Astrocyte (in vitro differentiated cells and primary cell): ENCODE data around the gene ZNF124.

Experiments
- EZH2 ChIP-seq: IDR thresholded peaks from 2 replicates; pipeline ENCODE4 v1.6.1; 2012; ENCODE audit warnings: mild to moderate bottlenecking, low read length, inconsistent platforms; ENCODE audit not compliant: insufficient read depth
- TF ChIP-seq, protein P1 (sequence below): IDR thresholded peaks from 2 replicates; pipeline ENCODE4 v1.5.1; 2011; ENCODE audit warnings: low read depth, mild to moderate bottlenecking, inconsistent platforms, low read length, moderate library complexity; ENCODE audit not compliant: insufficient read depth

- TF ChIP-seq, protein P1, sequence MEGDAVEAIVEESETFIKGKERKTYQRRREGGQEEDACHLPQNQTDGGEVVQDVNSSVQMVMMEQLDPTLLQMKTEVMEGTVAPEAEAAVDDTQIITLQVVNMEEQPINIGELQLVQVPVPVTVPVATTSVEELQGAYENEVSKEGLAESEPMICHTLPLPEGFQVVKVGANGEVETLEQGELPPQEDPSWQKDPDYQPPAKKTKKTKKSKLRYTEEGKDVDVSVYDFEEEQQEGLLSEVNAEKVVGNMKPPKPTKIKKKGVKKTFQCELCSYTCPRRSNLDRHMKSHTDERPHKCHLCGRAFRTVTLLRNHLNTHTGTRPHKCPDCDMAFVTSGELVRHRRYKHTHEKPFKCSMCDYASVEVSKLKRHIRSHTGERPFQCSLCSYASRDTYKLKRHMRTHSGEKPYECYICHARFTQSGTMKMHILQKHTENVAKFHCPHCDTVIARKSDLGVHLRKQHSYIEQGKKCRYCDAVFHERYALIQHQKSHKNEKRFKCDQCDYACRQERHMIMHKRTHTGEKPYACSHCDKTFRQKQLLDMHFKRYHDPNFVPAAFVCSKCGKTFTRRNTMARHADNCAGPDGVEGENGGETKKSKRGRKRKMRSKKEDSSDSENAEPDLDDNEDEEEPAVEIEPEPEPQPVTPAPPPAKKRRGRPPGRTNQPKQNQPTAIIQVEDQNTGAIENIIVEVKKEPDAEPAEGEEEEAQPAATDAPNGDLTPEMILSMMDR = no peak
- TF ChIP-seq EZH2 = no peak
Measured at GRCh38 chr1:247216261-247216660, 44.4 kb upstream of the ZNF124 start.
